ENCODE measurements around the gene OPCML. TPM values are rescaled to one million over a fixed set of nuclear protein-coding genes. Genes with fewer than 3 reads are reported as not detected.

The OPCML gene
- total RNA-seq, 3 donors from 2014 or later (not counting 1 experiment from before 2014, with no cell fraction given) = not detected

- Mint-ChIP-seq H3K27ac (no peak overlapping the region), H3K4me3 (no peak overlapping the region), H3K36me3 (no peaks in the 10 kb centered on the region), H3K4me1 (no peaks in the 10 kb centered on the region), H3K9me3 (peaks cover 0 to 2% of the 10 kb centered on the region in 2 donors), H3K27me3 (ENCODE audit: low read depth in 2 of 2) (peaks cover 0 to 2% of the 10 kb centered on the region in 2 donors)
- H3K4me1 ChIP-seq (ENCODE audit: control insufficient read depth, insufficient read depth, low read length) = no peaks in the 10 kb centered on the region
- intact Hi-C loops (cut with micrococcal nuclease) = no loop called here
- no peak overlapping the region for H3K27ac ChIP-seq (ENCODE audit: low read length)
- no peaks in the 10 kb centered on the region for H3K27me3 ChIP-seq (ENCODE audit: control insufficient read depth, insufficient read depth, low read length)
- H3K36me3 ChIP-seq (ENCODE audit: control insufficient read depth, insufficient read depth, low read length) = no peaks in the 10 kb centered on the region
- ATAC-seq = no peak
- WGBS (ENCODE audit: insufficient coverage) = 75% methylated on average over 9 of the region's 9 CpGs
- TF ChIP-seq, protein P1, sequence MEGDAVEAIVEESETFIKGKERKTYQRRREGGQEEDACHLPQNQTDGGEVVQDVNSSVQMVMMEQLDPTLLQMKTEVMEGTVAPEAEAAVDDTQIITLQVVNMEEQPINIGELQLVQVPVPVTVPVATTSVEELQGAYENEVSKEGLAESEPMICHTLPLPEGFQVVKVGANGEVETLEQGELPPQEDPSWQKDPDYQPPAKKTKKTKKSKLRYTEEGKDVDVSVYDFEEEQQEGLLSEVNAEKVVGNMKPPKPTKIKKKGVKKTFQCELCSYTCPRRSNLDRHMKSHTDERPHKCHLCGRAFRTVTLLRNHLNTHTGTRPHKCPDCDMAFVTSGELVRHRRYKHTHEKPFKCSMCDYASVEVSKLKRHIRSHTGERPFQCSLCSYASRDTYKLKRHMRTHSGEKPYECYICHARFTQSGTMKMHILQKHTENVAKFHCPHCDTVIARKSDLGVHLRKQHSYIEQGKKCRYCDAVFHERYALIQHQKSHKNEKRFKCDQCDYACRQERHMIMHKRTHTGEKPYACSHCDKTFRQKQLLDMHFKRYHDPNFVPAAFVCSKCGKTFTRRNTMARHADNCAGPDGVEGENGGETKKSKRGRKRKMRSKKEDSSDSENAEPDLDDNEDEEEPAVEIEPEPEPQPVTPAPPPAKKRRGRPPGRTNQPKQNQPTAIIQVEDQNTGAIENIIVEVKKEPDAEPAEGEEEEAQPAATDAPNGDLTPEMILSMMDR (IDR thresholded peaks at IDR 0.05) = no peak
- no peak overlapping the region for H3K4me3 ChIP-seq (ENCODE audit: low read length)
- no peaks in the 10 kb centered on the region for H3K9me3 ChIP-seq (ENCODE audit: control insufficient read depth, insufficient read depth, low read length)
- DNase-seq = no peak
These were observed 31.9 kb downstream of the OPCML start for GRCh38 chr11:133500435-133500834.

- Mint-ChIP-seq H3K4me3 (no peak overlapping the region), H3K9me3 (peaks cover 0 to 4% of the 10 kb centered on the region in 2 donors), H3K27ac (no peak overlapping the region), H3K36me3 (no peaks in the 10 kb centered on the region), H3K4me1 (no peaks in the 10 kb centered on the region), H3K27me3 (ENCODE audit: low read depth in 2 of 2) (peaks cover 0 to 2% of the 10 kb centered on the region in 2 donors)
- Histone ChIP-seq H3K36me3 (ENCODE audit: control insufficient read depth, insufficient read depth, low read length) (no peaks in the 10 kb centered on the region), H3K27ac (ENCODE audit: low read length) (no peak overlapping the region), H3K9me3 (ENCODE audit: control insufficient read depth, insufficient read depth, low read length) (no peaks in the 10 kb centered on the region), H3K4me3 (ENCODE audit: low read length) (no peak overlapping the region), H3K27me3 (ENCODE audit: control insufficient read depth, insufficient read depth, low read length) (no peaks in the 10 kb centered on the region), H3K4me1 (ENCODE audit: control insufficient read depth, insufficient read depth, low read length) (no peaks in the 10 kb centered on the region)
- 89% methylated on average over 5 of the region's 7 CpGs for WGBS (ENCODE audit: insufficient coverage)
- no peak for DNase-seq
- no peak for ATAC-seq
- intact Hi-C loops (cut with micrococcal nuclease) = loop anchor here (10.0 kb wide), 1 partner anchor 1014 kb away; no protein-coding TSS in a partner anchor
- TF ChIP-seq, protein P1 (IDR thresholded peaks at IDR 0.05) = no peak
These were observed 33.3 kb downstream of the OPCML start for GRCh38 chr11:133498969-133499368.

DNA sequence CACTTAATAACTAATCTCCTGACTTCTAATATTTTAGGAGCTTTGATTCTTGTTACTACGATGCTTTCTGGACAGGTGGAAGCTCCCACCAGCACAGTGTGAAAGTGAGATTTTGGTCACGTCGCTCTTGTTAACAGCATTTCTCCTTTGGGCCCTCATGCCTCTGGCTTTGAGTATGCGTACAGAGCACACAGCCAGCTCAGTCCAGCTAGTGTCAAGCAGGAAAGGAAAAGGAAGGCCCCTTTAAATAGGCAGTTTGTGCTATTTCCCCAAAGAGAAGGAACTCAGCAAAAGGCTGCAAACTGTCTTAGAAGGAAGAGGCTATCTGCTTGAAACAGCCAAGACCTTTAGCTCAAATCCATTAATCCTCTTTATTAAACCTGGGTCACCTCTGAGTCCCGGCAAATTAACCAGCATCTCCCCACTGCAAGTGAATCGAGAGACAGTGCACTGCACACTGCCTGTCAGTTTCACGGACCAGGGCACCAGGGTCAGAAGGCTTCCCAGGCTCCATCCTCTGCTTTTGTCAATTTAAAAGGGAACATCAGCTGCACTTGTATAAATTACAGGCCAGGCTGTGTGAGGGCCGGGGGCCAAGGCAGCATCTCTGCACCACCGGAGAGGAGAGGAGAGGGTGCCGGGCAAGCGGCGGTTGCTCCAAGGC lies 34.7 kb downstream of the OPCML start:
- Histone ChIP-seq H3K27me3 (ENCODE audit: control insufficient read depth, insufficient read depth, low read length) (no peaks in the 10 kb centered on the region), H3K4me1 (ENCODE audit: control insufficient read depth, insufficient read depth, low read length) (no peaks in the 10 kb centered on the region), H3K27ac (ENCODE audit: low read length) (no peak overlapping the region), H3K9me3 (ENCODE audit: control insufficient read depth, insufficient read depth, low read length) (no peaks in the 10 kb centered on the region), H3K36me3 (ENCODE audit: control insufficient read depth, insufficient read depth, low read length) (no peaks in the 10 kb centered on the region), H3K4me3 (ENCODE audit: low read length) (no peak overlapping the region)
- ATAC-seq = no peak
- no peaks in the 10 kb centered on the region for H3K27me3 Mint-ChIP-seq (ENCODE audit: low read depth in 2 of 2)
- DNase-seq = no peak
- no peaks in the 10 kb centered on the region for H3K36me3 Mint-ChIP-seq
- peaks cover 0 to 4% of the 10 kb centered on the region in 2 donors for H3K9me3 Mint-ChIP-seq
- TF ChIP-seq, protein P1 (IDR thresholded peaks at IDR 0.05) = no peak
- no peak overlapping the region for H3K4me3 Mint-ChIP-seq
- no peaks in the 10 kb centered on the region for H3K4me1 Mint-ChIP-seq
- H3K27ac Mint-ChIP-seq = no peak overlapping the region
- 71% methylated on average over 12 of the region's 12 CpGs for WGBS (ENCODE audit: insufficient coverage)
- intact Hi-C loops (cut with micrococcal nuclease) = loop anchor here (10.0 kb wide), 1 partner anchor 1013 kb away; no protein-coding TSS in a partner anchor

- no peaks in the 10 kb centered on the region for H3K27me3 Mint-ChIP-seq (ENCODE audit: low read depth in 2 of 2)
- Histone ChIP-seq H3K4me1 (ENCODE audit: control insufficient read depth, insufficient read depth, low read length) (no peaks in the 10 kb centered on the region), H3K27ac (ENCODE audit: low read length) (no peak overlapping the region), H3K9me3 (ENCODE audit: control insufficient read depth, insufficient read depth, low read length) (peaks cover 3% of the 10 kb centered on the region), H3K27me3 (ENCODE audit: control insufficient read depth, insufficient read depth, low read length) (no peaks in the 10 kb centered on the region), H3K4me3 (ENCODE audit: low read length) (no peak overlapping the region), H3K36me3 (ENCODE audit: control insufficient read depth, insufficient read depth, low read length) (no peaks in the 10 kb centered on the region)
- no peak for DNase-seq
- ATAC-seq = no peak
- no peaks in the 10 kb centered on the region for H3K4me1 Mint-ChIP-seq
- no peak overlapping the region for H3K27ac Mint-ChIP-seq
- peaks cover 7 to 9% of the 10 kb centered on the region in 2 donors for H3K9me3 Mint-ChIP-seq
- intact Hi-C loops (cut with micrococcal nuclease) = loop anchor here (10.0 kb wide), 1 partner anchor 1008 kb away; no protein-coding TSS in a partner anchor
- no peaks in the 10 kb centered on the region for H3K36me3 Mint-ChIP-seq
- 60% methylated on average over 3 of the region's 5 CpGs for WGBS (ENCODE audit: insufficient coverage)
- no peak overlapping the region for H3K4me3 Mint-ChIP-seq
- TF ChIP-seq, protein P1 (IDR thresholded peaks at IDR 0.05) = no peak
These were observed 39.4 kb downstream of the OPCML start for GRCh38 chr11:133492895-133493294.

Measured in natural killer cell (primary cell).